ENCODE results near the gene COMMD6.

COMMD6 gene

DNA sequence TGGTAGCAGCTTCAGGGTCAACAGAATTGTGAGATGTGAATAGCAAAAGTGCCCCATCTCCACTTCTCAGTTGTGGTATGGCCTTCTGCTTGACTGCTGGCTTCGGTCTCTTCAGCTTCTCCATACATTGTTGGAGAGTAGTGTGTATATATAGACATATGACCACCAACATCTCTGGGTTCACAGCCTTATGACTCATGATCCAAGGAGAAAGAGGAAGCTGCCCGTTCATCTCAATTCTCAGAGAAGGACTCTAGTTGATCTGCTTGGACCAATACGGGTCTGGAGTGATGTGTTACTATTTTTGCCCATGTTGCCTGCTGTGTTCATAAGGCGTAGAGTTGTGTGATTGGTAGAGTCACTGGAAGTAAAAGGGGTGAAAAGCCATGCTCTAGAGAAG lies 3.6 kb upstream of the COMMD6 start:
- no peak for DNase-seq (ENCODE audit: low spot score)
- H3K27ac ChIP-seq, result no peak overlapping the region
- TF ChIP-seq, protein P1, sequence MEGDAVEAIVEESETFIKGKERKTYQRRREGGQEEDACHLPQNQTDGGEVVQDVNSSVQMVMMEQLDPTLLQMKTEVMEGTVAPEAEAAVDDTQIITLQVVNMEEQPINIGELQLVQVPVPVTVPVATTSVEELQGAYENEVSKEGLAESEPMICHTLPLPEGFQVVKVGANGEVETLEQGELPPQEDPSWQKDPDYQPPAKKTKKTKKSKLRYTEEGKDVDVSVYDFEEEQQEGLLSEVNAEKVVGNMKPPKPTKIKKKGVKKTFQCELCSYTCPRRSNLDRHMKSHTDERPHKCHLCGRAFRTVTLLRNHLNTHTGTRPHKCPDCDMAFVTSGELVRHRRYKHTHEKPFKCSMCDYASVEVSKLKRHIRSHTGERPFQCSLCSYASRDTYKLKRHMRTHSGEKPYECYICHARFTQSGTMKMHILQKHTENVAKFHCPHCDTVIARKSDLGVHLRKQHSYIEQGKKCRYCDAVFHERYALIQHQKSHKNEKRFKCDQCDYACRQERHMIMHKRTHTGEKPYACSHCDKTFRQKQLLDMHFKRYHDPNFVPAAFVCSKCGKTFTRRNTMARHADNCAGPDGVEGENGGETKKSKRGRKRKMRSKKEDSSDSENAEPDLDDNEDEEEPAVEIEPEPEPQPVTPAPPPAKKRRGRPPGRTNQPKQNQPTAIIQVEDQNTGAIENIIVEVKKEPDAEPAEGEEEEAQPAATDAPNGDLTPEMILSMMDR (conservative IDR thresholded peaks at IDR 0.05; ENCODE audit: low read depth), result no peak
- ChIA-PET CTCF (no interaction called here), POLR2A (ENCODE audit: low non-redundant PET) (no interaction called here)

DNA sequence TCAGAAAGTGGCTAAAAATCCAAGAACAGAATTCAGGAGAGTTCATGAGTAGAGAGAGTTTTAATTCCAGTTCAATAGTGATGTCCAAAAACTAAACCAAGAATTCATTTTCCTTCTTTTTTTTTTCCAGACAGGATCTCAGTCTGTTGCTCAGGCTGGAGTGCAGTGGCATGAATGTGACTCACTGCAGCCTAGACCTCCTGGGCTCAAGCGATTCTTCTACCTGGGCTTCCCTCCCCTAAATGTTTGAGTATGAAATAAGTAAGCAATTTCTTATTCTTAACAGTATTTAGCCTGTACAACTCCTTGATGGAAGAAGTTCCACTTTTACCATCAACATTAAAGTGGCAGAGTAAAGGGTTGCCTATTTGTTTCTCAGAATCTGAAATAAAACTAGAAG lies 3.8 kb downstream of the COMMD6 start:
- CTCF ChIA-PET, result no interaction called here
- POLR2A ChIA-PET (ENCODE audit: low non-redundant PET), result no interaction called here

DNA sequence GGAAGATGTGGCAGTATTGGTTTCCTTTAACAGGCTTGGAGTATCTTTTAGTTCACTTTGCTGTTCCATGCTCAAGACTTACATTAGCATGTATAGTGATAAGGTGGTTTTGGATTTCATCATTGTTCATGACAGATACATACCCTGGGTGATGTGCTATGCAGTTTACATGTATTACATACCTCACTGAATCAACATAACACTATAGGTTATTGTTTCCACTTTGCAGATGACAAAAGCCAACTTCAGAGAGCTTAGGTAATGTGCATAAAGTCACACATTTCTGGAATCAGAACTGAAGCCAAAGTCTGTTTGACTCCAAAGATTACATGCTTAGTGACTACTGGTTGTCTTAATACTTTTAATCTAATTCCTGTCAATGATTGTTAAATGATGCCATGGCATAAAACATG lies 7.1 kb downstream of the COMMD6 start:
- POLR2A ChIA-PET (ENCODE audit: low non-redundant PET), result no interaction called here

More for the DNA sequence above, 3.8 kb downstream of the COMMD6 start:
- H3K27ac ChIP-seq, result no peak overlapping the region
- no peak for DNase-seq (ENCODE audit: low spot score)
- TF ChIP-seq, protein P1 (conservative IDR thresholded peaks at IDR 0.05; ENCODE audit: low read depth), result no peak

DNA sequence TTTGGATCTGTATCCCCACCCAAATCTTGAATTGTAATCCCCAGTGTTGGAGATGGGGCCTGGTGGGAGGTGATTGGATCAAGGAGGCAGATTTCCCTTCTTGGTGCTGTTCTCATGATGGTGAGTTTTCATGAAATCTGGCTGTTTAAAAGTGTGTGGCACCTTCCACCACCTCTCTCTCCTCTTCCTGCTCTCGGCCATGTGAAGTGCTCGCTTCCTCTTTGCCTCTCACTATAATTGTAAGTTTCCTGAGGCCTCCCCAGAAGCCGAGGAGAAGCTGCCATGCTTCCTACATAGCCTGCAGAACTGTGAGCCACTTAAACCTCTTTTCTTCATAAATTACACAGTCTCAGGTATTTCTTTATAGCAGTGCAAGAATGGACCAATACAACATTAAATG lies 15.7 kb downstream of the COMMD6 start:
- no peak overlapping the region for H3K27ac ChIP-seq

More for the DNA sequence above, 7.1 kb downstream of the COMMD6 start:
- no peak overlapping the region for H3K27ac ChIP-seq
- DNase-seq (ENCODE audit: low spot score), result no peak
- TF ChIP-seq, protein P1 (conservative IDR thresholded peaks at IDR 0.05; ENCODE audit: low read depth), result no peak
- CTCF ChIA-PET, result no interaction called here

DNA sequence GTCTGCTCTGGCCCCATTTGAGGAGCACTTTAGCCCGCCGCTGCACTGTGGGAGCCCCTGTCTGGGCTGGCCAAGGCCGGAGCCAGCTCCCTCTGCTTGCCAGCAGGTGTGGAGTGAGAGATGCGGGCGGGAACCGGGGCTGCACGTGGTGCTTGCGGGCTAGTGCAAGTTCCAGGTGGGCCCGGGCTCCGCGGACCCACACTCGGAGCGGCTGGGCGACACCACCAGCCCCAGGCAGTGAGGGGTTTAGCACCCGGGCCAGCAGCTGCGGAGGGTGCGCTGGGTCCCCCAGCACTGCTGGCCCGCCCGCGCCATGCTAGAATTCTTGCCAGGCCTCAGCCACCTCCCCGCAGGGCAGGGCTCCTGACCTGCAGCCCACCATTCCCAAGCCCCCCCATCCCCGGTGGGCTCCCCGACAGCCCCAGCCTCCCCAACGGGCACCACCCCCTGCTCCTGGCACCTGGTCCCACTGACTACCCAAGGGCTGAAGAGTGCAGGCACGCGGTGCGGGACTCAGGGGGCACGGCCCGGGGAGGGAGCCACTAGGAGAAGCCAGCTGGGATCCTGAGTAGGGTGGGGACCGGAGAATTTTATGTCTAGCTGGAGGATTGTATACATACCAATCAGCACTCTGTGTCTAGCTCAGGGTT lies 19.1 kb downstream of the COMMD6 start:
- ChIA-PET CTCF (no interaction called here), POLR2A (ENCODE audit: low non-redundant PET) (no interaction called here)
- TF ChIP-seq, protein P1 (conservative IDR thresholded peaks at IDR 0.05; ENCODE audit: low read depth), result no peak
- no peak for DNase-seq (ENCODE audit: low spot score)
- H3K27ac ChIP-seq, result no peak overlapping the region

More for the DNA sequence above, 15.7 kb downstream of the COMMD6 start:
- TF ChIP-seq, protein P1 (conservative IDR thresholded peaks at IDR 0.05; ENCODE audit: low read depth), result no peak
- DNase-seq (ENCODE audit: low spot score), result no peak
- ChIA-PET CTCF (no interaction called here), POLR2A (ENCODE audit: low non-redundant PET) (no interaction called here)

DNA sequence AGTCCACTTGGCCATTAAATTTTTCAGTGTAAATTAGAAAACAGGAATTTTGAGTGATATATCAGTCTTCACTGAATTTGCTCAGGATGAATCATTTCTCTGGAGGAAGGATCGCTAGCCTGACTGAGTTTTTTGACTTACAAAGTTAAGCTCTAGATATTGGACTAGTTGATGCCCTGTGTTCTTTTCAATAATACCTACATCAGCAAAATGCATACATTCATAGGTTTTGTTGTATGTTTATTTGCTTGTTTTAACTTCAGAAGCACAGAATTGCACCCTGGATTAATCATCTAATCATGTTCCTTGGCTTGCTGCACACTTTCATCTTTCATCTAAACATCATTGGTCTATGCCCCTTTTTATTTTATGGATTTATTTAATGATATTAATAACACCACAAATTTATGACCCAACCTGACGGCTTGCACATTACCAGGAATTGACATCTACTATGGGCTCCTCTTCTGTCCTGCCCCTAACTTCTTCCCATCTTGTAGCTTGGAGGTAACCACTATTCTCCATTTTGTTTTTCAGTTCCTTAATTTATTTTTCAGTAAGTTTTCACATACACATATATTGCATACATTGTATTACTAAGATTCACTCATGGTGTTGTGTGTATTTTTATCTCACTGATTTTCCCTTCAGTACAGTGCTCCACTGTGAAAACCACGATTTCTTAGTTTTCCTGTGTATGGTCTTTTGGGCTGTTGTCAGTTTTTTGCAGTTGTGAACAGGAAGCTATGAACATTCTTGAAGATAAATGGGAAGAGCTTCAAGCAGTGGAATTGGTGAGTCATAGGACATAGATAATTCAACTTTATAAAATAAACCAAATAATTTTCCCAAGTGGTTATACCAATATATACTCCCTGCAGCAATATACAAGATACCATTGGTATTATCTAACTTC lies 23.3 kb downstream of the COMMD6 start:
- H3K27ac ChIP-seq, result no peak overlapping the region
- ChIA-PET POLR2A (ENCODE audit: low non-redundant PET) (no interaction called here), CTCF (interaction anchor here (0.6 to 1.0 kb wide), 2 partner anchors 29 to 32 kb away, joined by 3 read pairs; partner anchors contain the start of gene TBC1D4)
- DNase-seq (ENCODE audit: low spot score), result no peak
- TF ChIP-seq, protein P1 (conservative IDR thresholded peaks at IDR 0.05; ENCODE audit: low read depth), result no peak
